Activated CD8-positive, alpha-beta memory T cell treated with anti-CD3 and anti-CD28 coated beads for 48 hours (primary cell): ENCODE measurements around the gene ROPN1B.
"Not testable (repeated sequence)": the region's sequence is repeated elsewhere in the genome, so short reads cannot be mapped to it uniquely, and the experiment has no call there.

Source experiments
- DNase-seq, 3 experiments: peaks; one replicate each; pipeline ENCODE4 v3.0.0-alpha.2; 2020; ENCODE audit warnings: low read depth in 2 of 3, low spot score in 2 of 3

The ROPN1B gene

GRCh38 chr3:125957674-125958510 is 11.1 kb upstream of the ROPN1B start:
- no peak for DNase-seq

GRCh38 chr3:125958511-125959316 is 10.3 kb upstream of the ROPN1B start:
- no peak for DNase-seq

GRCh38 chr3:125959317-125960065 is 9.5 kb upstream of the ROPN1B start:
- no peak for DNase-seq

- DNase-seq = no peak
These were observed 8.9 kb upstream of the ROPN1B start for GRCh38 chr3:125960066-125960424.

- DNase-seq = no peak
These were observed 8.3 kb upstream of the ROPN1B start for GRCh38 chr3:125960456-125961288.

- no peak for DNase-seq
These were observed 7.7 kb upstream of the ROPN1B start for GRCh38 chr3:125961289-125961589.

- not testable (repeated sequence) for DNase-seq
These were observed 5.1 kb upstream of the ROPN1B start for GRCh38 chr3:125963834-125964233.

- no peak for DNase-seq
These were observed 3.5 kb upstream of the ROPN1B start for GRCh38 chr3:125965505-125965904.

- no peak for DNase-seq
These were observed 1.8 kb upstream of the ROPN1B start for GRCh38 chr3:125967156-125967555.

GRCh38 chr3:125968121-125968520 is 857 bp upstream of the ROPN1B start:
- not testable (repeated sequence) for DNase-seq

- DNase-seq = peak in 1 of 3 experiments; percentile 13
These were observed 3.3 kb downstream of the ROPN1B start for GRCh38 chr3:125971997-125972944.

GRCh38 chr3:125975245-125976002 is 6.4 kb downstream of the ROPN1B start:
- not testable (repeated sequence) for DNase-seq

- not testable (repeated sequence) for DNase-seq
These were observed 7.0 kb downstream of the ROPN1B start for GRCh38 chr3:125976003-125976390.

- DNase-seq = not testable (repeated sequence)
These were observed 8.1 kb downstream of the ROPN1B start for GRCh38 chr3:125977104-125977503.

GRCh38 chr3:125984951-125985350 is 16.0 kb downstream of the ROPN1B start:
- not testable (repeated sequence) for DNase-seq

- DNase-seq = peak; percentile 10 to 54 (median 24)
These were observed 21.4 kb downstream of the ROPN1B start for GRCh38 chr3:125990253-125990970.

- not testable (repeated sequence) for DNase-seq
These were observed 27.8 kb downstream of the ROPN1B start for GRCh38 chr3:125996751-125997150.

- no peak for DNase-seq
These were observed 33.2 kb downstream of the ROPN1B start for GRCh38 chr3:126002189-126002588.
